ENCODE results near the gene SLC5A1.
"Not testable (repeated sequence)": the region's sequence is repeated elsewhere in the genome, so short reads cannot be mapped to it uniquely, and the experiment has no call there.

Gene SLC5A1

GRCh38 chr22:32083814-32084213, 40.8 kb downstream of the SLC5A1 start:
- DNase-seq (ENCODE audit: extremely low read depth in 1 of 2, low read depth in 1 of 2), result no peak

GRCh38 chr22:32088084-32088483, 45.0 kb downstream of the SLC5A1 start:
- no peak for DNase-seq (ENCODE audit: extremely low read depth in 1 of 2, low read depth in 1 of 2)

GRCh38 chr22:32097018-32097417, 54.0 kb downstream of the SLC5A1 start:
- no peak for DNase-seq (ENCODE audit: extremely low read depth in 1 of 2, low read depth in 1 of 2)

DNA sequence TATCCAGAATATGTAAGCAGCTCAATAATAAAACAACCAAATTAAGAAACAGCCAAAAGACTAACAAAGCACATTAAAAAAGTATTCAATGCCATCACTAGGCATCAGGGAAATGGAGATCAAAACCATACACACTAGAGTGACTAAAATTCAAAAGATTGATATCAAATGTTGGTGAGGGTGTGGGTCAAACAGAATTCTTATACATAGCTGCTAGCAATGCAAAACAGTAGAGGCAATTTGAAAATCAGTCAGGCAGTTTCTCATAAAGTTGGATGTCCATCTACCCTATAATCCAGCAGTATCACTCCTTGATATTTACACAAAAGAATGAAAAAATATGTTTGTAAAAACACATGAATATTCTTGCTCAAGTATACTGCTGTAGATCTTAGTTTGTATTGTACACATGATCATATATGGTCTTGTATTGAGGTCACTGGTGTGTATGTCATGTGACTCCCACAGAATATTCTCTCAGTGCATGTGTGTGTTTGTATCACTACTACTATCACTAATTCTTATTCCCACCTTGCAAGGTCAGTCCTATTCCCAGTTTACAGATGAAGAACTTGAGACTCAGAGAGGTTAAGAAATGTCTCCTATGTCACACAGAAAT, 54.9 kb downstream of the SLC5A1 start:
- DNase-seq (ENCODE audit: extremely low read depth in 1 of 2, low read depth in 1 of 2), result no peak

- no peak for DNase-seq (ENCODE audit: extremely low read depth in 1 of 2, low read depth in 1 of 2)
Measured at GRCh38 chr22:32100711-32101110, 57.6 kb downstream of the SLC5A1 start.

GRCh38 chr22:32103658-32104315, 60.7 kb downstream of the SLC5A1 start:
- DNase-seq (ENCODE audit: extremely low read depth in 1 of 2, low read depth in 1 of 2), result no peak

DNA sequence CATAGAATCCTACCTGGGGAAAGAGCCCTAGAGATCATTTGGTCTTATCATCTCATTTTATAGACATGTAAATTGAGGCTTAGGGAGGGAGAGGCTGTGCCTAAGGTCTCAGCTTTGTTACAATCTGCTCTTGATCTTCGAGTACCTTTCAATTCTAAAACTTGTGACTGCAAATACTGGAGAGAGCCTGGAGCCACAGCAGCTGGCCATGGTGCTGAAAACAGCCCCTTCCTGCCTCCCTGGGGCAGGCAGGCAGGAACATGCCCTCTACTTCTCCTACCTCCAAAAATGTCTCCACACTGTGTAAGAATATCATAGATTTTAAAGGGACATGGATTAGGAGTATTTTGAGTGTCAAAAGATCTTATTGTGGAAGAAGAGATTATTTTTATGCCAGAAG, 63.9 kb downstream of the SLC5A1 start:
- no peak for DNase-seq (ENCODE audit: extremely low read depth in 1 of 2, low read depth in 1 of 2)

DNA sequence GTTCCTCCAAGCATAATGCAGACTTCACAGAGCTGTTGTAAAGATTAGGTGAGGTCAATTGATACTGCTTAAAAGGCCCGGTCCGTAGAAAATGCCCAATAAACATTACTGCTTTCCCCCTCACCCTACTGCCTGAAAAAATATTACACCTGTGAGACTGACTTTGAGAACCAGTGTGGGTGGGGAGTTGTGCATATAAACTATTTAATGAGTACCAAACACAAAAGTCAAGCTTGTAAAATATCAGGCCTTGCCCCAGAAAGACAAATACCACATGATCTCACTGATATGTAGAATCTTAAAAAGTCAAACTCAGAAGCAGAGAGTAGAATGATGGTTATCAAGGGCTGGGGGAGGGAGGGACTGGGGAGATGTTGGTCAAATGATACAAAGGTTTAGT, 69.3 kb downstream of the SLC5A1 start:
- no peak for DNase-seq (ENCODE audit: extremely low read depth in 1 of 2, low read depth in 1 of 2)

GRCh38 chr22:32119568-32120235, 76.6 kb downstream of the SLC5A1 start:
- no peak for DNase-seq (ENCODE audit: extremely low read depth in 1 of 2, low read depth in 1 of 2)

DNA sequence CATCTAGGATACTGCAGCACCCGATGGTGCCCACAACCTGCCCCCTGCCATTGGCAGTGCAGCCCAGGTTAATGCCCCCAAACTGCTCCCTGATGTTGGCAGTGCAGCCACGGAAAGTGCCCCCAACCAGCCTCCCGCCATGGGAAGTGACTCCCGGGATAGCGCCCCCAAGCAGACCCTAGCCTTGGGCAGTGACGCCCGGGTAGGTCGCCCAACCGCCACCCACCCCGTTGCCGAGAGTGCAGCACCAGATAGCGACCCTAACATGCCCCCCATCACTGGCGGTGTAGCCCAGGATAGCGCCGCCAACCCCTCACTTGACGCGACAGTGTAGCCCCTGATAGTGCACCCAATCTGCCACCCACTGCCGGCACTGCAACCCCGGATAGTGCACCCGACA, 77.5 kb downstream of the SLC5A1 start:
- DNase-seq (ENCODE audit: extremely low read depth in 1 of 2, low read depth in 1 of 2), result no peak

DNA sequence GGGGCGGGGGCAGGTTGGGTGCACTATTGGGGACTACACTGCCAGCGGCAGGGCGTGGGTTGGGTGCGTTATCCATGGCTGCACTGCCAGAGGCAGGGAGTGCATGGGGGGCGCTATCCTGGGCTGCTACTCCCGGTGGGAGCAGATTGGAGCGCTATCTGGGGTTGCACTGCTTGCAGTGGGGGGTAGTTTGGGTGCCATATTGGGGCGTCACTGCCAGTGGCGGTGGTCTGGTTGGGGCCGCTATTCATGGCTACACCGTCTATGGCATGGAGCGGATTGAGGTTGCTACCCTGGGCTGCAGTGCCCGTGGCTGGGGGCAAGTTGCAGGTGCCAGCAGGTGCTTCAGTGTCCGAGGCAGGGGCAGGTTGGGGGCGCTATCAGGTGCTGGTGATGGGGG, 79.8 kb downstream of the SLC5A1 start:
- DNase-seq (ENCODE audit: extremely low read depth in 1 of 2, low read depth in 1 of 2), result no peak

- no peak for DNase-seq (ENCODE audit: extremely low read depth in 1 of 2, low read depth in 1 of 2)
Measured at GRCh38 chr22:32123657-32124056, 80.6 kb downstream of the SLC5A1 start.

GRCh38 chr22:32127904-32128303, 84.8 kb downstream of the SLC5A1 start:
- no peak for DNase-seq (ENCODE audit: extremely low read depth in 1 of 2, low read depth in 1 of 2)

GRCh38 chr22:32130464-32130863, 87.4 kb downstream of the SLC5A1 start:
- DNase-seq (ENCODE audit: extremely low read depth in 1 of 2, low read depth in 1 of 2), result no peak

- DNase-seq (ENCODE audit: extremely low read depth in 1 of 2, low read depth in 1 of 2), result no peak
Measured at GRCh38 chr22:32132126-32132525, 89.1 kb downstream of the SLC5A1 start.

GRCh38 chr22:32132783-32133182, 89.7 kb downstream of the SLC5A1 start:
- no peak for DNase-seq (ENCODE audit: extremely low read depth in 1 of 2, low read depth in 1 of 2)

DNA sequence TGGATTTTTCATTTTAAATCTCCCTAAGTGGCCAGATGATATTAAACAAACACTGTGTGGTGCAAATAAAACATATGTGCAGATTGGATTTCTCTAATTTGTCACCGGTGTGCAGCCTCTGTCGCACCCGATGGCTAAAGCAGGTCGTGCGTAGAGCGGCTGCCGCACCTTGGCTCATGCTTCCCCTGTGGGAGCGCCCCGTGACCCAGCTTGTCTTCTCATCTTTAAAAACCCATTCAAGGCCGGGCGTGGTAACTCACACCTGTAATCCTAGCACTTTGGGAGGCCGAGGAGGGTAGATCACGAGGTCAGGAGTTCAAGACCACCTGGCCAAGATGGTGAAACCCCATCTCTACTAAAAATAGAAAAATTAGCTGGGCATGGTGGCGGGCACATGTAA, 91.7 kb downstream of the SLC5A1 start:
- not testable (repeated sequence) for DNase-seq (ENCODE audit: extremely low read depth in 1 of 2, low read depth in 1 of 2)

GRCh38 chr22:32135958-32136357, 92.9 kb downstream of the SLC5A1 start:
- not testable (repeated sequence) for DNase-seq (ENCODE audit: extremely low read depth in 1 of 2, low read depth in 1 of 2)

DNA sequence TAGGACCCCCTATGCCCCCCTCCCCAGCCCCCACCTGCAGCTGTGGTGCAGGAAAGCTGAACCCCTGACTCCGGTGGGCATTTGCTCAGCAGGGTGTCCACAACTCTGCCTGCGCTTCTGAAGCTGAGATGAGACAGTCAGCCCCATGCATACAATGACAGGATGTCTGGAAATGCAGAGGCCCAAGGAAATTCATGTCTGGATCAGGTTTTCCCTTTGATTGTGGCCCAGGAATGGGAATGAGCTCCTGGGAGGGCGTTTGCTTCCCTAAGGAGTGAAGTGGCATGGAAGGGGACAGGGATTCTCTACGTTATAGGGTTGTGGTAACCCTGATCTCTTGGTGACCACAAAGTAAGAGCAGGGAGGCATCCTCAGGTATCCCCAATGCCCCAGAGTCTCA, 93.8 kb downstream of the SLC5A1 start:
- not testable (repeated sequence) for DNase-seq (ENCODE audit: extremely low read depth in 1 of 2, low read depth in 1 of 2)

- DNase-seq (ENCODE audit: extremely low read depth in 1 of 2, low read depth in 1 of 2), result peak in 1 of 2 donors; percentile 30
Measured at GRCh38 chr22:32137731-32138324, 94.8 kb downstream of the SLC5A1 start.

DNA sequence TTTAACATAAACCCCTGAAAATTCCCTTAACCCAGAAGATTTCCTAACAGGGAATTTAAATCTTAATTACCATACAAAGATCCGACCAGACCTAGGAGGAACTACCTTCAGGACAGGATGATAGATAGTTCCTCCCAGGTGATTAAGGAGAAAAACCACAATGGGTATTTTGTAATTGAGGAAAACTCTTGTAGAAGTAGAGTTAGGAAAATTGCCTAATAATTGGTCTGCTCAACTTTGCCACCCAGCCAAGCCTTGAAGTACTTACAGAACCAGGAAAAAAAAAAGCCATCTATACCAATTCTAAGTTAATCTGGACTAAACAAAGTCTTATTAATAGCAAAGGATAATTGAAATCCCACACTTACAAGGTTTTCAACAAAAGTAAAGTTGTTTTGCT, 95.5 kb downstream of the SLC5A1 start:
- DNase-seq (ENCODE audit: extremely low read depth in 1 of 2, low read depth in 1 of 2), result not testable (repeated sequence)

GRCh38 chr22:32140688-32141087, 97.6 kb downstream of the SLC5A1 start:
- DNase-seq (ENCODE audit: extremely low read depth in 1 of 2, low read depth in 1 of 2), result not testable (repeated sequence)
